T follicular helper cell (primary cell): ENCODE data around the gene TMBIM6.
"Not testable (repeated sequence)": the region's sequence is repeated elsewhere in the genome, so short reads cannot be mapped to it uniquely, and the experiment has no call there.

Experiments used
- DNase-seq: peaks from one replicate; pipeline ENCODE4 v3.0.0-alpha.2; 2020; ENCODE audit warnings: low read depth

Gene TMBIM6

DNA sequence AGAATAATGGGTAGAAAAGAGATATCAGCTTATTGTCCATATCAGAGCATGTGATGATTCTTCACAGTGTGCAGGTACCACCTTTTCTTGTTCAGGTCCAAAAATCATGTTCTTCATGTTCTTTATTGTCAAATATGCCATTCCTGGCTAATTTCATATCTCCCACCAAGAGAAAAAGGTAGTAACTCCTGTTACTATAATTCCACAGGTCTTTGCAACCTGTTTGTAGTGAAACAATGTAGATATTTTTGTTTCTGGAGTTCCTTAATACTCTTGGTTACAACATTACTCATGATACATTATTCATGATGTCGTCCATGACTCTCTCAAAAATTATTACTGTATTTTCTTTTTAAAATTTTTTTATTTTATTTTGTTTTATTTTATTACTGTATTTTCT, 11.3 kb upstream of the TMBIM6 start:
- DNase-seq, result no peak

DNA sequence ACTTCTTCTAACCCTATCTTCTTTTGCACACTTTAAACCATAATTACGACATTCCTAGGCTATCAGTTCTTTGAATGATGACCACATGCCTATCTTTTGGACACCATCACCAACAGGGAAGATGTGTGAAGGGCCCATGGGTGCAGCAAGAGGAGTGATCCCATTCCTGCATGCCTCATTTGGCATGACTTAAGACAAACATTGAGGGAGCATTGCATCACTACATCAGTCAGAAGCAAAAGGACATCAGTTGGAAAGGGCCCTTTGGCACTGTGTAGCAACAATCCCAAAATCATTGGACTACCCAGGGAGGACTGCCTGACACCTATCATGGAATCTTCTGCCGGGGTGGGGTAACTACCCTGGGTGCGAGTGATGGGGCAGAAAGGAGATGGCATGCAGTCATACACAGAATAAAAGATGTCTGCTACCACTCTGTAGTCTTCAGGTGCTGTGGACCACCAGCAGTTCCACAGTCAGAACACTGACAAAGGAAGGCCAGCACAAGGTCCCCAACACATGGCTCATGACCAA, 10.7 kb upstream of the TMBIM6 start:
- no peak for DNase-seq

DNA sequence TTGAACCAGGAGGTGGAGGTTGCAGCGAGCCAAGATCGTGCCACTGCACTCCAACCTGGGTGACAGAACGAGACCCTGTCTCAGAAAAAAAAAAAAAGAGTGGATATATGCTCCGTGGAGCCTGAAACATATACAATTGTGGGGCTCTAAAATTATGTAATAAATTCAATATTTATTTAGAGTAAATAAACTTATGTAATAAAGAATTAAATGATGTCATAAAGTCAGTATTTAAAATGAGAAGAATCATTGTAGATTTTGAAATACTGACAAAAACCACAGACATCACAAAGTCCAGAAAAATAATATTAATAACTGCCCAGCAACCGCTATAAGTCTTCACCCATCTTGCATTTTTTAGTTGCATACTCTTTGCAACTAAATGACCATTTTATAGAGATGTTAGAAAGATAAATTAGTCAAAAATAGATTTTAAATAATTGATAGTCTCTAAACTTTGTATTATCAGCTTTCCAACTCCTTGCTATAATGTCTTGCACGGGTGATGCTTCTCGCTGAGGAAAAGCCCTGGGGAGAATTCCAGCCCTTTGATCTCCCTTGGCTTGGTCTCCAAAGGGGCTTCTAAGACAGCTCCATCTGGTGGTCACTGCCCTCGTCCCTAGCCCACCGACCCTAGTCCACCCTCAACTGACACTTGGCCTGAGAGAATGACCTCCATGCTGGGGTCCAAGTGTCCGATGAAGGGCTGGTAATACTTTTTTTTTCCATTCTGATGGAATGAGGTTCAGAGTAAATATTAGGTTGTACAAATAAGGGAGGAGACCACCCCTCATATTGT, 7.9 kb upstream of the TMBIM6 start:
- DNase-seq, result no peak

DNA sequence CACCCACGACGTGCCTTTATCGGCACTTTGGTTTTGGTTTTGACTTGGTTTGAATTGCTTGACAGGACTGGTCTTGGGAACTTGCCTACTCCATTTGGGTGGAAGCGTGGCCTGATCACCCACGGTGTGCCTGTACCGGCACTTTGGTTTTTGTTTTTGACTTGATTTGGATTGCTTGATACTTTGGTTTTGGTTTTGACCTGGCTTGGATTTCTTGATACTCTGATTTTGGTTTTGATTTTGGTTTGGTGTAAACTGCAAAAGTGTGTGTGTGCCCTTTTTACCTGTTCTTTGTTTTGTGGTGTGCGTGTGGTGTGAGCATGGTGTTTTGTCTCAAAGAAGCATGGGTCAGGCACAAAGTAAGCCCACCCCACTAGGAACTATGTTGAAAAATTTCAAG, 6.5 kb upstream of the TMBIM6 start:
- DNase-seq, result not testable (repeated sequence)

DNA sequence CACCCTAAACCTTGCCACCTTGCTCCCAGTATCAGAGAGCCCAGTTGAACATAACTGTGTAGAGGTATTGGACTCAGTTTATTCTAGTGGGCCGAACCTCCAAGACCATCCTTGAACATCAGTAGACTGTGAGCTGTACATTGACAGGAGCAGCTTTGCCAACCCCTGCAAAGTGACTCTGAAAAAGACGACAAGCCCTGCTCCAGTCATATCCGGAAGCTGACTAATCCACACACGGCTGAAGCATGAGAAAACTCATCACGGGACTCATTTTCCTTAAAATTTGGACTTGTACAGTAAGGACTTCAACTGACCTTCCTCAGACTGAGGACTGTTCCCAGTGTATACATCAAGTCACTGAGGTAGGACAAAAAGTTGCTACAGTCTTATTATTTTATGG, 2.6 kb upstream of the TMBIM6 start:
- DNase-seq, result not testable (repeated sequence)

DNA sequence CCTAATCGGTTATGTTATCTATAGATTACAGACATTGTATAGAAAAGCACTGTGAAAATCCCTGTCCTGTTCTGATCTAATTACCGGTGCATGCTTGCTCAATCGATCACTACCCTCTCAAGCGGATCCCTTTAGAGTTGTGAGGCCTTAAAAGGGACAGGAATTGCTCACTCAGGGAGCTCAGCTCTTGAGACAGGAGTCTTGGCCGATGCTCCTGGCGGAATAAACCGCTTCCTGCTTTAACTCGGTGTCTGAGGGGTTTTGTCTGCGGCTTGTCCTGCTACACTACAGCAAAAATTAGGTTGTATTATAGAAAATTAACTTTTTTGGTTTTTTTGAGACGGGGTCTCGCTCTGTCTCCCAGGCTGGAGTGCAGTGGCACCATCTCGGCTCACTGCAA, 1.1 kb upstream of the TMBIM6 start:
- DNase-seq, result not testable (repeated sequence)

DNA sequence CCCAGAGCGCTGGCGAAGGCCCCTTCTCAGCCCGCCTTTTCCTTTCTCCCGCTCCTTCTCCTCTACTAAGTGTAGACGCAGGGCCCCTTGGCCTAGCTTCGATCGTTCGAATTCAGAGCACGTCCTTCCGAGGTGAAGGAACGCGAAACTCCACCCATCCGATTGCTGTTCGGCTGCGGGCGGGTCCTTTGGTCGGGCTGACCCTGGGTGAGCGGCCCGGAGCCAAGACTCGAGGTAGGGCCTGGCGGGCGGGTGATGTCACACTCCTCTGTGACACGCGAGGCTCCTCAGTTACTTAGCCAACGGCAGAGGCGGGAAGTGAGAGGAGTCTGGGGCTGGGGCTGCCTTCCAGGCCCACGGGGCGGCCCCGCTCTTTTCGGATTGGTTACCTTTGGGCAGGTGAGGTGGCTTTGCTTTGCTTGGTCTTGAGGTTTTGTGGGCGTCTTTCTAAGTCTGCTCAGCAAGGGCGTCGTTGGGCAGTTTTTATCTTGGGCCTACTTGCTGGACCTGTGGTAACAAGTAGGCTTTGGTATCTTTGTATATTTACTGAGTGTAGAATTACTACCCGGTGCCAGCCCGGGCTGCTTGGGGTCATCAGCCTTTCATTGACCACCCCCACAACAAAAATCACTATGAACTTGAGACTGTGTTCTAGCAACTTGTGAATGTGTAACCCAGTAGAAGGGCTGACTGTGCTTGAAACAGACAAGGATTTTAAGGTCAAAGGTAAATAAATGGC, 694 bp downstream of the TMBIM6 start:
- DNase-seq, result peak; percentile 84

DNA sequence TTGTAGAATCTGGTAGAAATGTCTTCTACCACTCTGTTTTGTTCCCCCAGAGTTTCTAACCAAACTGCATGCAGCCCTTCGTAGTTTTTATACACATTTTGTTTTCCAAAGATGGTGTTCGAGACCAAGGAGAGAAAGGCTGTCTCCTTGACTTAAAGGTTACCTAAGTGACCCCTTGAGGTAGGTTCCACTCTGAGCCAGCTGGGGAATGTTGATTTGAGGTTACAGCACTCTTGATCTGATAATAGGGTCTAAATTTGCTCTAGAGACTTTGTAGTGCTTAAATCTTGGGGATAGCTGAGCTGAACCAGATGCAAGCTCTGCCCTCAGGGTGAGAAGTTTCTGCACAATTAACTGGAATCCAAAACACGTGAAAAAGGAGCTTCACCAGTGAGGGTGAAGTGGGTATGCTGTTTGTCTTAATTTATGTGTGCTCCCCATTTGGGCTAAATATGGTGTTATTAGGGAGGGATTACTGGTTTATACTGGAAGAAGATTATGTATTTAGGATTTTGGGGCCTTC, 3.1 kb downstream of the TMBIM6 start:
- no peak for DNase-seq

DNA sequence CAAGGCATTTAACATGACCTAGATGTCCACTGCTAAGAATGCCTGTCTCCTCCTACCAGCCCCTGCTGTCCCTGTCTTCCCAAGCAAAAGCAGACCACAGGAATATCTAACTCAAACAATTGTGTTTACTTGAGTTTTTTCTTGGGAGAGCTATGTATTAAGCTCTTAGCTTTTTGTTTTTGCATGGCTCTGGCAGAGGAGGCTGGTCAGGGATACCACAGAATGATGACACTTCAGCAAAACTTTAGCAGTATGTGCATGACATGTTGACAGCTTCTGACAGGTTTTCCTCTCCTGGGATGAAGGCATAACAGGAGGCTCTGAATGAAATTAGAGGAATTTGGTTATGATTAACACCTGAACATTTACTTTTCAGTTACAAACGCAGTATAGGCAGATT, 6.9 kb downstream of the TMBIM6 start:
- no peak for DNase-seq

DNA sequence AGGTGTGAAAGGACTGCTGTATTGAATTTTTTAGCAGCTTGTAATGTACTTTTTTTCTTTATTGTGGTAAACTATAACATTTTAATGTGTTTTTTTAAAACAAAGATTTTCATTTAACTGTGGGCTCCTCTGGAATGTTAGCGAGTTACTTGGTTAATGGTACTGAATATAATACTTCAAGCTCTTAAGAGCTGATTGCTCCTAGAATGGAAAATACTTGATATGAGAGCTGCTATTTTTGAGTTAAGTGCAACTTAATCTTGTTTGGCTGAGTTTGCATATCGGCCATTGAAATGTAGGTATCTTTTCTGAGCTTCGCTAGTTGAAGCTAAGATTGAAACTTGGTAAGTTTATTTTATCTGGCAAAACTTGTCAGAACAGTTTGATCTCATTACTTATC, 7.4 kb downstream of the TMBIM6 start:
- no peak for DNase-seq

DNA sequence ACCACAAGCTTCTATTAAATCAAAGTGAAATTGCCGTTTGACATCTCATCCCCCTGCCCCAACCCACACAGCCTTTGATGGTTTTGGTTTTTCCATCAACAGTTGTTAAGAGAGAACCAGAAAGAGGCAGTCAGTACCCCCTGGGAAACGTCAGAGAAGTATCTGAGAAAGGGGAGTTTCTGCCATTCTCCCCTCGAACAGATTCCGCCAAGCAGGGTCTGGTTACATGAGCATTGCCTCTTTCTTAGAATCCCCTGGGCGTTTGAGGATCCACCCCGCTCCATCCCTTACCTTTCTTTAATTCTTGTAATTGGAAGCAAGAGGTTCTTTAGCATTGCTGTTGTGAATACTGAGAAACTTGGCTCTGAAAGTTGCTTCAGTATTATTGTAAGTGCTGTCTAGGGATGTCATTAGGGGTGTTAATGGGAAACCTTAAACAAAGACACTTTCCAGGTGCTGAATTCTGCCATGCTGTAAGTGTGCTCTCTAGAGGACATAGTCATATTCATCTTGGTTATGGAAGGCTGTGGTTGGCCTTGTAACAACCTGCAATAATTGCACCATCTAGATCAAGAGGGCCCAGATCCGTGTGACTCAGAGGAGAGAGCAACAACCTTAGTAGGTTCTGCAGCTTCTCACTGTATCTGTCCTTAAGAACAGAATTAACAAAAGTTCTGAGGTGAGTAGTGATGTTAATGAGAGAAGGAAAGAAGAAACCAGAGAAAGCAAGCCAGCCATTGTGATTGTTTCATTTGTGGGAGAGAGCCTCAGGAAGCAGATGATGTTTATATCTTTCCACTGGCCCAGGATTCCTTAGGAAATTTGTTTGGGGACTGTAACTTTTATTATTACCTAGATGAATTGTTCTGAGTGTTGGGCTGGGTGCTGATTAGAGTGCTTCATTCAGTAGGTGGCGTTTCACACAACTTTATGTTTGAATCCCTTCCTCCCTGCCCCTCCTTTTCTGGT, 9.0 kb downstream of the TMBIM6 start:
- DNase-seq, result peak; percentile 28

DNA sequence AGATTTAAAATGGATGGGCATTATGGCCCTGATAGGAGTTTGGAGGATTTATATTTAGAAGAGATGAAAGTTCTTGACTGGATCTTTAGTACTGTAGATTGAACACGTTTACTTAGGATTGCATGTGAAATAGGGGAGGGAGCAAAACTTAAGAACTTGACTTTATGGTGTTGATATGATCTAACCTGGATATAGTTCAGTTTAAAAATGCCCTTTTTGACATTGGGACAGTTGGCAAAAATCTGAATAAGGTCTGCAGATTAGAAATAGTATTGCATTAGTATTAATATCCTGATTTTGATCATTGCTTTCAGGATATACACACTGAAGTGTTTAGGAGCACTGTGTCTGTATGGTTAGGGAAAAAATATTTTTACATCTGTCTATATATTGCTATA, 9.6 kb downstream of the TMBIM6 start:
- DNase-seq, result no peak

DNA sequence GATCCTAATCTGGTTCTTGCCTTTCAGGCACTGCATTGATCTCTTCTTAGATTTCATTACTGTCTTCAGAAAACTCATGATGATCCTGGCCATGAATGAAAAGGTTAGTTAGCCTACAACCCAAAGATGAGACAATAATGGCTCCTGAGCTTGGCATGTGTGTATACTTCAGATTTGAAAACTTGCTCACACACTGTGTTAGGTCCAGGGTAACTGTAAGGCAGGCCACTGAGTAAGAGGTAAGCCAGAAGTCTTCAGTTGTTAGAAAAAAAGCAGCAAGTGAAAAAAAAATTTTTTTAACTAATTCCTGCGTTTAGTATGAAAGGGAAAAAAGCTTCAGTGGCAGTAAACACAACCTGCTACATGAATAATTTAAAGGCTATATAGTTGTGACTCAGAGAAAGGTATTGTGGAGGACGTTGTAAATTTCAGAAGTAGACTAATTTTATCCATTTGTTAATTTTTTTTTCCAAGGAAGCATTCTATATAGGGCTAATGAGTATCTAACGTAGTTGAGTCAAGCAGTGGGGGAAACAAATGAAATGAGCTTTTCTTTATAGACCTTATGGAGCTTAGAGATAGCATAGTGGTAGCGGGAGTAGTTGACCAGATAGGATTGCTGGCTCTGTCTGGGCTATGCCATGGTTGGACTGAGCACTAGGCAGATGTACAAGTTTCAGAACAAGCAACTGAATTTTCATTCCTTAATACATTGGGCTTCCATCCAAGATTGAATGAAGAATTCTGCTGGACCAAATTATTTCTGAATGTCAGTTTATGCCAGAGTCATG, 20.5 kb downstream of the TMBIM6 start:
- no peak for DNase-seq

DNA sequence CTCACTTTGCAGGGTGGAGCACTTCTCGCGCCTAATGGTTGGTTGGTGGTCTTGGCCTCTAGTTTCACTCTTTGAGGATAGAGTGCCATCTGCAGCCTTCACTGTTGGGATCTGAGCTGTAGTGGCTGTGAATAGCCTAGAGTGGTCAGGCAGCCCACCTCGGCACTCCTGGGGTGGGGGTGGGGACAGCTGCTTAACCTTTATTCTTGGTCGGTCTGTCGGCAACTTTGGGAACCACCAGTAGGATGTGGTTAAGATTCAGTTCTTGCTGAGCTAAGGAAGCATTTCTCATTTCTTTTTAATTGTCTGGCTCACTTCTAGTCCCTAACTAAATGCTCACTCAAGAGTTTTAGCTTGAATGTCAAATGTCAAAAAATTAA, 21.1 kb downstream of the TMBIM6 start:
- DNase-seq, result no peak

DNA sequence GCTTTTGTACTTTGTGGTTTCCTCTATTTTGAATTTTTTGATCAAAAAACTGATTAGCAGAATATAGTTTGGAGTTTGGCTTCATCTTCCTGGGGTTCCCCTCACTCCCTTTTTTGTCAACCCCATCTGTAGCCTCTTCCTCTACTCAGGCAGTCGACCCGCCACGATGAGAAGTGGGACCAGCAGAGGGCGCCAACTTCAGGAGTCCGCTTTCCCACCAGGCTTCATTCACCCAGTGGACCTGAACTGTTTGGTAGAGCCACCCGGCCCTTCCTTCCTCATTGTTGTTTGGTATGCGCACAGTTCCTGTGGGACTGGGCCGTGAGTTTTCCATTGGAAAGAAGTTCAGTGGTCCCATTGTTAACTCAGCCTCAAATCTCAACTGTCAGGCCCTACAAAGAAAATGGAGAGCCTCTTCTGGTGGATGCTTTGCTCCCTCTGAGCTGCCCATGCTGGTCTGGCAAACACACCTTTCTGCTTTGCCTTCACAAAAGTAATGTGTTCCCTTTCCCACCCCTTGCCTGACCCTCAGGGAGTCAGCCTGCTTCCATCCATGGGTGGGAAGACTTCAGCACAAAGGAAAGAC, 21.7 kb downstream of the TMBIM6 start:
- peak; percentile 75 for DNase-seq

DNA sequence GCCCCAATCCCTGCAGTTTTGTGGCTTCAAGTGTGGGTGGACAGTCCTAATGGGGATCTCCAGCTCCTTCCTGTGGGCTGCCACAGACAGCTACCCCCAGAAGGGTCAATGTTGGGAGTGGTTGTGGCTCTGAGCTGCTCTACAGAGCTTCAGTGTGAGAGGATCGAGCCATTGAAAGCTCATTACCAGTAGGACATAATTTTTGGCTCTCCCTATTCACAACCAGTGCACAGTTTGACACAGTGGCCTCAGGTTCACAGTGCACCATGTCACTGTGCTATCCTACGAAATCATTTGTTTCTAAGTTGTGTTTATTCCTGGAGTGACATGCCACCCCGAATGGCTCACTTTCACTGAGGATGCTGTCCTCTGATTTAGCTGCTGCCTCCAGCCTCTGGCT, 22.8 kb downstream of the TMBIM6 start:
- DNase-seq, result no peak

DNA sequence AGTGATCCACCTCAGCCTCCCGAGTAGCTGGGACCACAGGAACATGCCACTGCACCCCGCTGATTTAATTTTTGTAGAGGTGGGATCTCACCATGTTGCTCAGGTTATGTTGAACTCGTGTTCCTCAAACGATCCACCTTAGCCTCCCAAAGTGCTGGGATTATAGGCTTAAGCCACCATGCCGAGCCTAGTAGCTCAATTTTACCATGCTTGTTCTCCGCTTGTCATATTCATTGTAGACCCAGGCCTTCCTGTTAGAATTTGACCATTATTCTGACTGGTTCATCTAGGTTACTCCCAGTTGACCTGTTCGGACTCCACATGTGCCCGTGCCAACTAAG, 24.7 kb downstream of the TMBIM6 start:
- no peak for DNase-seq

DNA sequence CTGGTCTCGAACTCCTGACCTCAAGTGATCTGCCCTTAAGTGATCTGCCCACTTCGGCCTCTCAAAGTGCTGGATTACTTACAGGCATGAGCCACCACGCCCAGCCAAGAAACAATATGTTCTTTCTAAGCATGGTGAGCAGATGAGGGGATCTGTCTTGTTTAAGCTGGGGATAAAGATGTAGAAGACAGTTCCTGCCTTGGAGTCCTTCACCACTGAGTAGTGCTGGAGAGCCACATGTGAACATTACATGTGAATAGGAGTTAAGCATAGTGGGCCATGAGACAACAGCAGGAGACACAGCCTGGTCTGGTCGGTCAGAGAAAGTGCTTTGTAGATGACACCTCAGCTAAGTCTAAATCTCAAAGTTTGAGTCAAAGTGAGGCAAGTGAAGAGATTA, 26.0 kb downstream of the TMBIM6 start:
- DNase-seq, result no peak

DNA sequence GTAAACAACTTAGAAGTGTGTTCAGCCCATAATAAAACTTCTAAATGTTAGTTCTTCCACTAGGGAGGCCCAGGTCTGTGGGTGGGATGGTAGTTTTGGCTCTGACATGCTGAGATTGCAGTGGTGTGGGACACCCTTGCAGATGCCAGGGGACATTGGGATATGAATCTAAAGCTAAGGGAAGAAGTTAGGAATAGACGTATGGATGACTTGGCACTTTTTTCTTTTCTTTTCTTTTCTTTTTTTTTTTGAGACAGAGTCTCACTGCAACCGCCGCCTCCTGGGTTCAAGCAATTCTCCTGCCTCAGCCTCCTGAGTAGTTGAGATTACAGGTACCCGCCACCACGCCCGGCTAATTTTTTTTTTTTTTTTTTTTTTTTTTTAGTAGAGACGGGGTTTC, 31.7 kb downstream of the TMBIM6 start:
- not testable (repeated sequence) for DNase-seq

DNA sequence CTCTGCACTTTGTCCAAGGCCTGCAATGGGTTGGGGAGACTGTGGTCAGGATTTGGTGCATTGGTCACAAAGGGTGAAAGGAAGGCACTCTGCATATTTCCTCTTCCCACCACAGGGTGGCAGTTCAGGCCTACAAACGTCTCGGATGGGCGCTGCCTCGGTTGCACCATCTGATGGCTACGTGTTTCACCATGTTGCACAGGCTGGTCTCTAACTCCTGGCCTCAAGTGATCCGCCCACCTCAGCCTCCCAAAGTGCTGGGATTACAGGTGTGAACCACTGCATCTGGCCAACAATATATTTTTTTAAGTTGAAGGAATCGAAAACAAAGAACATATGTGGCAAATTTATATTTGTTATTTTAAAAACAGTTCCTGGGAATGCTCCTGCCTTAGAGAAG, 35.1 kb downstream of the TMBIM6 start:
- peak; percentile 12 for DNase-seq

DNA sequence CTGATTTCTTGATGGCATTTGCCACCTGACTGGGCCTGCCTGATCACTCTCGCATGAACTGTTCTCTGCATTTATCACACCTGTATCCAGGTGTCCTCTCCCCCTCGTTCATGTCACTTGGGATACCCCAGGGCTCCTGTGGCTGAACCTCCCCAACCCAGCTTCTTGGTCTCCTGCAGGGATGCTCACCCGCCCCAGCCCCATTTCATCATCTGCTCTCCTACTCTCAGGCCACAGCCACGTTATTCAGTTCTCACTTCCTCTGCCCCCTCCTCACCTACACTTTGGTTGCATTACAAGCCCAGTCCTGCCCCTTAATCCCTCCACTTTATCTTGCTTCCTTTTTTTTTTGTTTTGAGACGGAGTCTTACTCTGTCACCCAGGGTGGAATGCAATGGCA, 35.5 kb downstream of the TMBIM6 start:
- DNase-seq, result no peak
